Raji (cell line): ENCODE data around the gene IMPA2.

Experiments
- POLR2A ChIP-seq: IDR thresholded peaks from 2 replicates; pipeline ENCODE4 v1.6.1; 2011; ENCODE audit warnings: low read depth, low read length, control low read depth; ENCODE audit not compliant: insufficient read depth

Gene IMPA2

DNA sequence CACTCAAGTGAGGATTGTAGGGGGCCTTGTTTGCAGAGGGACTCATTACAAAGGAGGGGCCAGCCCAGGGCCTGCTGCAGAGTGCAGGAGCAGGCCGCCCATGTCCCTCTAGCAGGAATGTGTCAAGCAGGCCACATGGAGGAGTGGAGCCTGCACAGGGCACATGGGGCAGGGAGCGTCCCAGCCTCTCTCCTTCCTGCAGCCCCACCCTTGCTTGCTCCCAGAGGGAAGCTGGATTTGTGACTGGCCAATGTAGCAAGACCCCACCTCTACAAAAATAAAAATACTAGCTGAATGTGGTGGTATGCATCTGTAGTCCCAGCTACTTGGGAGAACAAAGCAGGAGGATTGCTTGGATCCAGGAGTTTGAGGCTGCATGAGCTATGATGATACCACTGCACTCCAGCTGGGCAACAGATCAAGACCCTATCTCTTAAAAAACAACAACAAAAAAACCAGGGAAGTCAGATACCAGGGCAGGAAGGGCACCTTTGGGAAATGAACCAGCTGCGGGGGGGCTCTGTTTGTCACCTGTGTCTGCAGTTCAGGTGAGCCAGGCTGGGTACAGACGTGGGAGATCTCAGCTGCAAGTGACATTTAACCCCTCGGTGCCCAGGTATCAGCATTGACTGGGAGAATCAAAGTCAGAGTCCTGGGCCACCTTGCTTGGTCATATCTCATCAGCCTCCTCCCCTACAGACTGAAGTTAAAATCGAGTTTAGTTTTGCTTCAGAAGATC is 27.7 kb downstream of the IMPA2 start:
- no peak for TF ChIP-seq POLR2A

DNA sequence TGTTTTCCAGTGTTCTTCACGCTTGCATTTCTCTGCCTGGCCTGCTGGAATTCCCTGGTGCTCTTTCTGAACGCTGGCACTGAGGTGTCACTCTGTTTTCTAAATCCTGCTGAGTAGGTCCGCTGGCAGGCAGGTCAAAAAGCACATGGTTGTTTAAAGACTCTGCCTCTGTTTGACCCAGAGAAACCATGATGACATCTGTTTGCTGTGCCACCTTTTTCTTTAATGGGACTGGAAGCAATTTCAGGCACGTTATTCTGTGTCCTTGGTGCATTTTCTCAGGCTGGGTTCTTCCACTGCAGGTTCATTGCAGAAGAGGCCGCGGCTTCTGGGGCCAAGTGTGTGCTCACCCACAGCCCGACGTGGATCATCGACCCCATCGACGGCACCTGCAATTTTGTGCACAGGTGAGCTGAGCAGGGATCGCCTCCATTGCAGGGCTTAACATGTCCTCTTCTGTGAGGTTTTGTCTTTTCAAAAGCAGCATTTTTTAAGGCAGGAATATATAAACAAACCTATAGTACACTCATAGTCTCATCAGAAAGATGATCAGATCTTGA is 28.4 kb downstream of the IMPA2 start:
- no peak for TF ChIP-seq POLR2A

DNA sequence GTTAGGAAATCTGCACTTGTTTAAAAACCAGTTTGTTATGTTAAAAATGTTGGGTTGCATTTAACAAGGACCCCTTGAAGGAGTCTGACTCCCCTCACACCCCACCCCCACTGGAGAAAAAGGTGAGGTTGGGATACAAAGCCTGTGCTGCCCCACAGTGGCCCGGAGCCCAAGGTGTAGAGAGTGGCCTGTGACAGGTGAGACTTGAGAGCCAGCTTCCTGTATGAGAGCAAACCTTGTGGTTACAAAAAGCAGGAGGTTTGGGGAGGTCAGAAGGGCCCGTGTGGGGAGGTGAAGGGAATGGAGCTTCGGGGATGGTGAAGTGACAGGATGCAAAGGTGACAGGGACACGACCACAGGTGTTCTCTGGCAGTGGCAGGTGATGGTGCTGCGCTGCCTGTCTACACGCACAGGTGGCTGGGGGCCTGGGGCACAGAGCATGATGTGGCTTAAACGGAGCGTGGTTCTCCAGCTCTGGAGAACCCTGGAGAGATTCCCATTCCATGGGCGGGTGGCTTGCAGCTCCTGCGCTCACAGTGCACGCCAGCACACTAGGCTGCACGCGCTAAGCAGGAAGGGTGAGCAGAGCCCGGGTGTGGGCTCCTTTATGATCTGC is 29.0 kb downstream of the IMPA2 start:
- no peak for TF ChIP-seq POLR2A

DNA sequence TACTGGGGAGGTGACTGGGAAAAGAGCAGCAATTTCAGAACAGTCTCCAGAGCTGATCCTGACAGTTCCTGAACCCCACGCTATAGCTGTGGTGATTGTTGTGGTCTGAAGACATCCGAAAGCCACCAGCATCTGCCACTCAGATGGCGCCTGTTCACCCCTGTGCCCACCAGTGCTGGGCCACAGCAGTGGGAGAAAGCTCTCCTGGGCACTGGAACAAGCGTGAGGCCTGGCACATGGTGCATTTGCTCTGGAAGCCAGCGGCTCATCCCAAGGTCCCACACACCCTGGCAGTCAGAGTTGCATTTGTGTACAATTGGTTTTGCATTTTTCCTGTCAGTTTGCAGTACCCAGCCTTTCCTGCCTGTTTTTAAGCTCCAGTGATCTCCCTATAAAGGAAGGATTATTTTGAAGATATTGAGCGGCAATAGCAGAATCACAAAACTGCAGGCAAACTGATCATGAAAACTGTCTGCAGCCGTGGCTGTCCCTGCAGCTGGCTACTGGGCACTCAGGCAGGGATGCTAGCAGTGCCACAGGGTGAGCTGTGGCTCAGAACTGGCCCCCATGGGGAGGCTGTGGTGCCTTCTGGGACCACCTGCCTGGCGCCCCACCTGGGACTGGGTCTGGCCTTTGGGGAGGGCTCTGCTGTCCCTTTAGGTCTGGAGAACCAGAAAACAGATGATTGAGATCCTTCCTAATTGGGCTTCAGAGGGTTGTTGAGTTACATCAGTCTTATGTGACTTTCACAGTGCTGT is 30.1 kb downstream of the IMPA2 start:
- no peak for TF ChIP-seq POLR2A

DNA sequence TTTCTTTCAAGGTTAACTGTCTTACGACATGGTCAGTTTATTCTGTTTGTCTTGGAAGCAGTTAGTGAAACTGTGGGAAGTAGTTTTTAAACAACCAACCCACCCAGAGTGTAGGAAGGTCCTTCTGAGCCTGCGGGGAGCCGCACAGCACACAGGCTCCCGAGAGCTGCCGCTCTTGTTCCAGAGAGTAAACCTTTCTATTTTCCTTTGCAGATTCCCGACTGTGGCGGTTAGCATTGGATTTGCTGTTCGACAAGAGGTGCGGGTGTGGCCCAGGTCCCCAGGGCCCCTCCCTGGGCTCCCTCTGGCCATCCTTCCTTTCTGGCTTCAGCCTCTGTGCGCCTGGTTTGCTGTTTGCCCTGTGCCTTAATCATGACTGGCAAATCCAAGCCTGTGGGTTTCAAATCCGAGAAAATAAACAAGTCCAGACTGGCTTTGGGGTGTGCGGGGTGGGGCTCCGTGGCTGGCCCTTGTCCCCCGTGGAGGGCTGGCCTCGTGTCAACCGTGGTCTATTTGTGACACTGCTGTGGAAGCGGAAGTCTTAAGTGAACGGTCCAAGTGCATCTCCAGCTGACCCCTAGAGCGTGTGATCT is 30.7 kb downstream of the IMPA2 start:
- TF ChIP-seq POLR2A: no peak

DNA sequence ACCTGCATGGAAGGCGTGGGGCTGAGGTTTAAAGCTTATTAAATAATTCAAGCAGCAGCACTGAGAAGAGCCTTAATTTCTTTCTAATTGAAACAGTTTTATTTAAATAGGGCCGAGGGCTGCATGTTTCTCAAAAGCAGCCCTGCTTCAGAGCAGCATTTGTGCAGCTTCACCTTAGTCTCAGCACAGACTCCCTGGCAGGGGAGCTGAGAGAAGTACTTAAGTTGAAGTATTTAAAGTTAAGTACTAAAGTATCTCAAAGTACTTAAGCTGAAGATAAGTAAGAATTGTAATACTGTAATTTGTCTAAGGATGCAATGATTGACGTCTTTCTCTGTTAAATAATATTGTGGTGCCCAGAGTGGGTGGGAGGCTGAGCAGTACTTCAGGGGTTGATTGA is 31.4 kb downstream of the IMPA2 start:
- TF ChIP-seq POLR2A: no peak

DNA sequence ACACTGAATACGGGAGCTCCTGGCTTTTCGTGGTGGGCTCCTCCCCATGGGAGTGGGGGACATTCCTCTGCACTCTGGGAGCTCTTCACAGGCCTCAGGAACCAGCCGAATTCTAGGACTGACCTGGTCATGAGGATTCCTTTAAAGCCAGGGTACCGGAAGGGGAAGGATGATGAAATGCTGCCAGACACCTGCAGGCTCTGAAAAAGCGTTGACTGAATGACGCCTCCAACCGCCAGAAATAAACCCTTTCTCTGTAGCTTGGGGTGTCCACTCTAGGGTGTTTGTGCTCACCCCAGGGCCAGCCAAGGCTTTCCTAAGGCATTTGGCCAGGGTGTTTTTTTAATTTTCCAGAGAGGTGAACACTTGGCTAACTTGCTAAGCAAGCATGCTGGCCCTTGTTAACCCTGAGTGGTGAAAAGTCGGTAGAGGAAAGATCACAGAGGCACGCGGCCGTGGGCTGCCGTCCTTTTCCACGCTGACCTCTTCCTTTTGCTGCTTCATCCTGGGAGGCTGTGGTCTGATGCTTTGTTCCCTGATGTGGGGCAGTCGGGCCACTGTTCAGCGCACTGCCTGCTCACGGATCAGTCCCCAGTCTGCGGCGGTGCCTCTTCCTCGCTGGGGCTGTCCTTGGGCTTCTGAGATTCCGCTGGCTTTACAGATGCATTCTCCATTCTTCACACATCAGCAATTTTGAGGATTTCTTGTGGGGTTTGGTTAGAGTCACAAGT is 32.0 kb downstream of the IMPA2 start:
- no peak for TF ChIP-seq POLR2A

DNA sequence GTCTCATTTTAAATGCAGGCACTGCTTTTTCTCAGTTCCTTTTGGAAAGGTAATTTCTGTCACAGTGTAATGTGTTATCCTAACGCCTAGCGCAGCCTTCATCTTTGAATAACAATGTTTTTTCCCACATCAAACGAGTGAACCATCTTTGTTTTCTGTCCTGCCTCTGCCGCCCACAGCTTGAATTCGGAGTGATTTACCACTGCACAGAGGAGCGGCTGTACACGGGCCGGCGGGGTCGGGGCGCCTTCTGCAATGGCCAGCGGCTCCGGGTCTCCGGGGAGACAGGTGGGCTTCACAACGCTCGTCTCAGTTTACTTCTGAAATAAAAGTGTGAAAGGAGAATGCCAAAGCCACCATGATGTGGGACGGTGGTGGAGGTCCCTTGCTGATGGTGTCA is 32.8 kb downstream of the IMPA2 start:
- TF ChIP-seq POLR2A: no peak

DNA sequence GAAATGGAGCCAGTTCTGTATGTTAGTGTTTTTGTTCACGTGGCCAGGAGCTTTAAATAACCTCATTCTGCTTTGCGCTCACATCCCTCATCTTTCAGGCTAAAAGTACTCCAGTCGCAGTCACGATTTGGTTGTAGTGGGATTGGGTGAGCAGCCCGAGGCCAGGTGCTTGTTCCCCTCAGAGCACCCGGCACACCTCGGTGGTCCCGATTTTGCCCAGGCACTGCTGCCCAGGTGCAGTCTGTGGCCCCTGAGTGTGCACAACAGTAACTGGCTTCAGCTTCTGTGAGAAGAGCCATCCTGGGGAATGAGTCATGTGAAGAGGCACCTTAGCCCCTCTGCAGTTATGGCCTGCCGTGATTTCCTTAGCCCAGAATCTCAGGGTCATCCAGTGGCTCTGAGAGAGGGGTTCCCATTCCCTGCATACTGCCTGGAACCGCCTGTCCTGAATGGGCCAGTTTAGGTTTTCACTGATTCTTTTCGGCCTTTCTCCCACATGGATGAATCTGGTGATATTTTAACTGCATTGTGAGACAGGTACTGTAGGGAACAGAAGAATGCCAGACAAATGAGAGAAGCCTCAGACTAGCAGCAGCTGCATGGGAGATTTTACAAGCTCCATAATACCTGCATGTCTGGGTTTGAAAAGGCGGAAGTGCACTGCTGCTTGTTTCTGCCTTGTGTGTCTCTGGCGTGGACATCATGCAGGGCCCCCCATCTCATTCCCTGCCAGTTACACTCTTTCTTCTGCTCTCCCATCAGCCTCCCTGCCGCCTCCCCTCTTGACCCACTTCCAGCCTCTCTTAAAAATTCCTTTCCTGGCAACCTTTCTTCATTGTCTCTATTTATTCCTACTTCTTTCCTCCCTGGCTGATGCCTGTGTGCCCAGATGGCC is 33.5 kb downstream of the IMPA2 start:
- TF ChIP-seq POLR2A: no peak

DNA sequence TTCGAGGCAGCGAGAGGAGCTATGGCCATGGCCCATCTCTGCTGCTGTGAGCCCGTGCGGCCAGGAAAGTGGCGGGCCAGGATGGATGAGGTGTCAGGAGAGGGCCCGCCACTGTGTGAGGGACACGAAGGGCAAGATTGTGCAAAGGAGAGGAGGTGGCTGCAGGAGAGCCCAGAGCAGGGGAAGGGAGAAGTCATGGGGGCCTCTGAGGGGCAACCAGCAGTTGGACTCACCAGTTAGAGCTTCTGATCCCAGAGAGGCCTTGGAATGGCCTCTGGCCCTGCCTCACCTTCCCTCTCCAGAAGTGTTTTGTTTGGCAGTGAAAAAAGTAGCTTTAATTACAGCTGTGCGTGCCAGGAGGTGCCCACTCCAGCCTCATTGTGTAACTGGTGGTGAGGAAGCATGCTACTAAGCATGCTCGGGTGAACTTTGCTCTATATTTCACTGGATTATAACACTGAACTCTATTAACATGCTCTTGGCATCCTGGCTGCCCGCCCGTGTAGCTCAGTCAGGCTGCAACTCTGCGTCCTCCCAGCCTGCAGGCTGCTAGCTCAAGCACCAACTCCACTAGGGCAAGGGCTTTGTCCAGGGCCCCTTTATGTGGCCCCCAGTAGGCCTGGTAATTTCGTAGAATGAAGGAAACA is 34.2 kb downstream of the IMPA2 start:
- TF ChIP-seq POLR2A: no peak

DNA sequence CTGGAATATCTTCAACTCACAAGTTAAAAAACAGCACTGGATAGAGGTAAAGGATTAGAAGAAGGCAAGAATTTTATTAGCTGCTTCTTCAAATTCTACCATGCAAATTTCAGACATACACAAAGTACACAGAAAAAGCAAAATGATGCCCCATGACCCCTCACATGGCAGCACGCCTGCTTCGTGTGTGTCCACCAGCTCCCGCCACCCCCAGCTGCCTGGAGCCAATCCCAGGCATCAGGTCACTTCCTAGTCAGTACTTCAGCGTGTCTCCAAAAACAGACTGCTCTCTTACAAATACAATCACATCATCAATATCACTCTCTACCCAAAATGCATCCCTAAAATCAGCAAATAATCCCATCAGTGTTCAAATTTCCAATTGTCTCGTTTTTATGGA is 35.8 kb downstream of the IMPA2 start:
- TF ChIP-seq POLR2A: no peak

DNA sequence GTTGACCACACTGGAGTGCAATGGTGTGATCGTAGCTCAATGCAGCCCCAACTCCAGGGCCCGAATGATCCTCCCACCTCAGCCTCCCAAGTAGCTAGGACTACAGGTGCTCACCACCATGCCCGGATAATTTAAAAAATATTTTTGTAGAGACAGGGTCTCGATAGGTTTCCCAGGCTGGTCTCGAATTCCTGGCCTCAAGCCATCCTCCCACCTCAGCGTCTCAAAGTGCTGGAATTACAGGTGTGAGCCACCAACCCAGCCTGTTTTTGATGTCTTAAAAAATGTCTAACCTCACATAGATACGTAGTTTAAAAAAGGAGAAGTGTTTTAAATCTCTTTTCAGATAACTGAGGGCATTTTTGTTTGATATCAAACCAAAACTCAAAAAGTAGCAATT is 37.6 kb downstream of the IMPA2 start:
- no peak for TF ChIP-seq POLR2A

DNA sequence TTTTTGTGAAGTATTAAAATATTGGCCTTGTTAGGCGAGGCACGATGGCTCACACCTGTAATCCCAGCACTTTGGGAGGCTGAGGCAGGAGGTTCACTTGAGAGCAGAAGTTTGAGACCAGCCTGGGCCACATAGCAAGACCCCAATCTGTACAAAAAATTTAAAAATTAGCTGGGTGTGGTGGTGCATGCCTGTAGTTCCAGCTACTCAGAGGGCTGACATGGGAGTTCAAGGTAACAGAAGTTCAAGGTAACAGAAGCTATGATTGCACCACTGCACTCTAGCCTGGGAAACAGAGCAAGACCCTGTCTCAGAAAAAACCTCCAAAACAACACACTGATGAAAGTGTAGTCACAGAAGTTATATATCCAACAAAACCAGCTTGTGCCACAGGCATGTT is 39.8 kb downstream of the IMPA2 start:
- TF ChIP-seq POLR2A: no peak
